ENCODE results near the gene PRIM2.
"Not testable (repeated sequence)": the region's sequence is repeated elsewhere in the genome, so short reads cannot be mapped to it uniquely, and the experiment has no call there.

Gene PRIM2

GRCh38 chr6:57445790-57446468 lies 128.5 kb downstream of the PRIM2 start:
- DNase-seq (ENCODE audit: low read depth in 3 of 3): not testable (repeated sequence)

- DNase-seq (ENCODE audit: low read depth in 3 of 3): not testable (repeated sequence)
These were observed 132.2 kb downstream of the PRIM2 start for GRCh38 chr6:57449496-57450066.

GRCh38 chr6:57459781-57460180 lies 142.4 kb downstream of the PRIM2 start:
- not testable (repeated sequence) for DNase-seq (ENCODE audit: low read depth in 3 of 3)

- DNase-seq (ENCODE audit: low read depth in 3 of 3): not testable (repeated sequence)
These were observed 143.6 kb downstream of the PRIM2 start for GRCh38 chr6:57461022-57461421.

GRCh38 chr6:57463809-57464208 lies 146.4 kb downstream of the PRIM2 start:
- not testable (repeated sequence) for DNase-seq (ENCODE audit: low read depth in 3 of 3)

- not testable (repeated sequence) for DNase-seq (ENCODE audit: low read depth in 3 of 3)
These were observed 148.5 kb downstream of the PRIM2 start for GRCh38 chr6:57465968-57466367.

GRCh38 chr6:57469072-57469471 lies 151.6 kb downstream of the PRIM2 start:
- DNase-seq (ENCODE audit: low read depth in 3 of 3): no peak

GRCh38 chr6:57470148-57470547 lies 152.7 kb downstream of the PRIM2 start:
- not testable (repeated sequence) for DNase-seq (ENCODE audit: low read depth in 3 of 3)

GRCh38 chr6:57471314-57471864 lies 154.0 kb downstream of the PRIM2 start:
- DNase-seq (ENCODE audit: low read depth in 3 of 3): not testable (repeated sequence)

GRCh38 chr6:57472861-57473362 lies 155.5 kb downstream of the PRIM2 start:
- DNase-seq (ENCODE audit: low read depth in 3 of 3): not testable (repeated sequence)

- DNase-seq (ENCODE audit: low read depth in 3 of 3): not testable (repeated sequence)
These were observed 157.5 kb downstream of the PRIM2 start for GRCh38 chr6:57474862-57475475.

- DNase-seq (ENCODE audit: low read depth in 3 of 3): not testable (repeated sequence)
These were observed 158.2 kb downstream of the PRIM2 start for GRCh38 chr6:57475656-57476055.

GRCh38 chr6:57480194-57480593 lies 162.8 kb downstream of the PRIM2 start:
- DNase-seq (ENCODE audit: low read depth in 3 of 3): not testable (repeated sequence)

- DNase-seq (ENCODE audit: low read depth in 3 of 3): not testable (repeated sequence)
These were observed 163.7 kb downstream of the PRIM2 start for GRCh38 chr6:57481121-57481520.

- not testable (repeated sequence) for DNase-seq (ENCODE audit: low read depth in 3 of 3)
These were observed 165.0 kb downstream of the PRIM2 start for GRCh38 chr6:57482471-57482870.

- not testable (repeated sequence) for DNase-seq (ENCODE audit: low read depth in 3 of 3)
These were observed 169.2 kb downstream of the PRIM2 start for GRCh38 chr6:57486494-57487081.

GRCh38 chr6:57488551-57488950 lies 171.1 kb downstream of the PRIM2 start:
- not testable (repeated sequence) for DNase-seq (ENCODE audit: low read depth in 3 of 3)

- not testable (repeated sequence) for DNase-seq (ENCODE audit: low read depth in 3 of 3)
These were observed 172.5 kb downstream of the PRIM2 start for GRCh38 chr6:57489887-57490286.

- DNase-seq (ENCODE audit: low read depth in 3 of 3): not testable (repeated sequence)
These were observed 174.4 kb downstream of the PRIM2 start for GRCh38 chr6:57491795-57492194.

GRCh38 chr6:57496251-57496650 lies 178.8 kb downstream of the PRIM2 start:
- DNase-seq (ENCODE audit: low read depth in 3 of 3): not testable (repeated sequence)

GRCh38 chr6:57500368-57501021 lies 183.1 kb downstream of the PRIM2 start:
- not testable (repeated sequence) for DNase-seq (ENCODE audit: low read depth in 3 of 3)

All from stimulated activated CD4-positive, alpha-beta T cell treated with anti-CD3 and anti-CD28 coated beads, TNF-alpha, amount 100 ng/mL, for 48 hours (primary cell).